Measurements from ENCODE around the gene SERPINA1. TPM values are rescaled to one million over a fixed set of nuclear protein-coding genes. Genes with fewer than 3 reads are reported as not detected.
"Not testable (repeated sequence)": the region's sequence is repeated elsewhere in the genome, so short reads cannot be mapped to it uniquely, and the experiment has no call there.

The SERPINA1 gene
- total RNA-seq (2014; rRNA removed; shearing (Covaris generic)): 5.6 and 8.3 TPM in 2 replicates

- DNase-seq (ENCODE audit: low read depth): peak; percentile 77
Measured at GRCh38 chr14:94388384-94389103, at the start of gene SERPINA1. TSS of gene SERPINA1 (minus strand) at chr14:94388602. CDS start at chr14:94383237, 5,365 bp downstream.

GRCh38 chr14:94428610-94429009, 40.2 kb upstream of the SERPINA1 start:
- no peak for DNase-seq (ENCODE audit: low read depth)

- no peak for DNase-seq (ENCODE audit: low read depth)
Measured at GRCh38 chr14:94427016-94427613, 38.7 kb upstream of the SERPINA1 start.

- DNase-seq (ENCODE audit: low read depth): no peak
Measured at GRCh38 chr14:94426526-94426925, 38.1 kb upstream of the SERPINA1 start.

- DNase-seq (ENCODE audit: low read depth): no peak
Measured at GRCh38 chr14:94424371-94424770, 36.0 kb upstream of the SERPINA1 start.

GRCh38 chr14:94423453-94424056, 35.2 kb upstream of the SERPINA1 start:
- peak; percentile 52 for DNase-seq (ENCODE audit: low read depth)

- no peak for DNase-seq (ENCODE audit: low read depth)
Measured at GRCh38 chr14:94421316-94421715, 32.9 kb upstream of the SERPINA1 start.

- DNase-seq (ENCODE audit: low read depth): not testable (repeated sequence)
Measured at GRCh38 chr14:94417497-94418205, 29.2 kb upstream of the SERPINA1 start.

- no peak for DNase-seq (ENCODE audit: low read depth)
Measured at GRCh38 chr14:94412671-94413638, 24.6 kb upstream of the SERPINA1 start.

GRCh38 chr14:94411638-94412037, 23.2 kb upstream of the SERPINA1 start:
- DNase-seq (ENCODE audit: low read depth): no peak

- DNase-seq (ENCODE audit: low read depth): not testable (repeated sequence)
Measured at GRCh38 chr14:94409430-94409829, 21.0 kb upstream of the SERPINA1 start.

- DNase-seq (ENCODE audit: low read depth): no peak
Measured at GRCh38 chr14:94408546-94409095, 20.2 kb upstream of the SERPINA1 start.

- peak; percentile 20 for DNase-seq (ENCODE audit: low read depth)
Measured at GRCh38 chr14:94407906-94408305, 19.5 kb upstream of the SERPINA1 start.

- DNase-seq (ENCODE audit: low read depth): no peak
Measured at GRCh38 chr14:94406910-94407309, 18.5 kb upstream of the SERPINA1 start.

GRCh38 chr14:94405486-94405885, 17.1 kb upstream of the SERPINA1 start:
- DNase-seq (ENCODE audit: low read depth): no peak

- no peak for DNase-seq (ENCODE audit: low read depth)
Measured at GRCh38 chr14:94404561-94404960, 16.2 kb upstream of the SERPINA1 start.

GRCh38 chr14:94403312-94403932, 15.0 kb upstream of the SERPINA1 start:
- no peak for DNase-seq (ENCODE audit: low read depth)

GRCh38 chr14:94401083-94401482, 12.7 kb upstream of the SERPINA1 start:
- peak; percentile 54 for DNase-seq (ENCODE audit: low read depth)

- no peak for DNase-seq (ENCODE audit: low read depth)
Measured at GRCh38 chr14:94400422-94400841, 12.0 kb upstream of the SERPINA1 start.

GRCh38 chr14:94398536-94398935, 10.1 kb upstream of the SERPINA1 start:
- DNase-seq (ENCODE audit: low read depth): peak; percentile 15

GRCh38 chr14:94398182-94398479, 9.7 kb upstream of the SERPINA1 start:
- DNase-seq (ENCODE audit: low read depth): no peak

Data from M059J (cell line).